Stimulated activated CD8-positive, alpha-beta memory T cell treated with anti-CD3 and anti-CD28 coated beads, Interleukin-7, amount 100 ng/mL, for 1 hour (primary cell): ENCODE measurements around the gene TMEM151A.

Source experiments
- DNase-seq, 2 donors: peaks; one replicate each; pipeline ENCODE4 v3.0.0-alpha.2; 2020; ENCODE audit warnings: low read depth in 2 of 2

TMEM151A gene

GRCh38 chr11:66322732-66323427 lies 31.2 kb downstream of the TMEM151A start:
- no peak for DNase-seq

- no peak for DNase-seq
These were observed 32.0 kb downstream of the TMEM151A start for GRCh38 chr11:66323684-66324083.

- no peak for DNase-seq
These were observed 33.0 kb downstream of the TMEM151A start for GRCh38 chr11:66324664-66325063.

GRCh38 chr11:66325263-66325671 lies 33.6 kb downstream of the TMEM151A start:
- no peak for DNase-seq

- DNase-seq: no peak
These were observed 34.8 kb downstream of the TMEM151A start for GRCh38 chr11:66326261-66327111.

- no peak for DNase-seq
These were observed 35.7 kb downstream of the TMEM151A start for GRCh38 chr11:66327171-66328030.

GRCh38 chr11:66328031-66328301 lies 36.3 kb downstream of the TMEM151A start:
- DNase-seq: no peak

GRCh38 chr11:66328302-66329144 lies 36.8 kb downstream of the TMEM151A start:
- DNase-seq: peak in 1 of 2 donors; percentile 72

GRCh38 chr11:66329165-66329673 lies 37.5 kb downstream of the TMEM151A start:
- DNase-seq: no peak

GRCh38 chr11:66330931-66331330 lies 39.2 kb downstream of the TMEM151A start:
- no peak for DNase-seq

- no peak for DNase-seq
These were observed 40.1 kb downstream of the TMEM151A start for GRCh38 chr11:66331542-66332370.

- no peak for DNase-seq
These were observed 40.9 kb downstream of the TMEM151A start for GRCh38 chr11:66332371-66333219.

- no peak for DNase-seq
These were observed 41.7 kb downstream of the TMEM151A start for GRCh38 chr11:66333220-66333877.

- DNase-seq: no peak
These were observed 42.4 kb downstream of the TMEM151A start for GRCh38 chr11:66333896-66334604.

GRCh38 chr11:66334605-66335442 lies 43.1 kb downstream of the TMEM151A start:
- DNase-seq: no peak

- DNase-seq: no peak
These were observed 44.0 kb downstream of the TMEM151A start for GRCh38 chr11:66335531-66336233.
